HG03521 (cell line): ENCODE measurements around the gene MTA2.

ENCODE experiments used
- ATAC-seq: cut with Tn5 transposase; IDR thresholded peaks from one replicate; pipeline ENCODE4 v1.9.1; 2021; ENCODE audit warnings: mild to moderate bottlenecking, moderate library complexity; ENCODE audit not compliant: unreplicated experiment

Gene MTA2

DNA sequence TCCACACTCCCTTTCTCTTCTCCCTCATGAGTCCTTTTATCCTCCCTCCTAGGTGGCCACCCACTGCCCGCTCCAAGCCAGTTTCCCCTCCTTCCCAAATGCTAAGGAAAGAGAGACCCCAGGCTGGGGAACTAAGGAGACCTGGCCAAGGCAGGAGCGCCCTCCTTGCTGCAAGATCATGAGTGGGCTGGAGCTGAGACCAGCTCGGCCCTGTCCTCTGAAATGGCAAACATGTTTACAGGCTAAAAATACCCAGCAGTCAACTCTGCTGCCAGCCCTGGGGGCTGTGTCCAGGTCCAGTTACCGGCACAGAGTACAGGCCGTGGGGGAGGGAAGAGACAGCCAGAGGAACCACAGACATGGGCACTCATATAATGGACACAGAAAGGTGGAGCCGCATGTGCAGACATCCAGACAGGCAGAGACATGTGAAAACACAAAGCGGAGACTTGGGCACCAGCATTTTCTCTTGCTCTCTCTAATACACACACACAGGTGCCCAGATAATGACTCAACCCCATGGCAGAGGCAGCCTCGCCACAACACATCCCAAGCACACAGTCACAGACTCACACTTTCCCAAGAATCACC is 53.9 kb downstream of the MTA2 start:
- no peak for ATAC-seq

DNA sequence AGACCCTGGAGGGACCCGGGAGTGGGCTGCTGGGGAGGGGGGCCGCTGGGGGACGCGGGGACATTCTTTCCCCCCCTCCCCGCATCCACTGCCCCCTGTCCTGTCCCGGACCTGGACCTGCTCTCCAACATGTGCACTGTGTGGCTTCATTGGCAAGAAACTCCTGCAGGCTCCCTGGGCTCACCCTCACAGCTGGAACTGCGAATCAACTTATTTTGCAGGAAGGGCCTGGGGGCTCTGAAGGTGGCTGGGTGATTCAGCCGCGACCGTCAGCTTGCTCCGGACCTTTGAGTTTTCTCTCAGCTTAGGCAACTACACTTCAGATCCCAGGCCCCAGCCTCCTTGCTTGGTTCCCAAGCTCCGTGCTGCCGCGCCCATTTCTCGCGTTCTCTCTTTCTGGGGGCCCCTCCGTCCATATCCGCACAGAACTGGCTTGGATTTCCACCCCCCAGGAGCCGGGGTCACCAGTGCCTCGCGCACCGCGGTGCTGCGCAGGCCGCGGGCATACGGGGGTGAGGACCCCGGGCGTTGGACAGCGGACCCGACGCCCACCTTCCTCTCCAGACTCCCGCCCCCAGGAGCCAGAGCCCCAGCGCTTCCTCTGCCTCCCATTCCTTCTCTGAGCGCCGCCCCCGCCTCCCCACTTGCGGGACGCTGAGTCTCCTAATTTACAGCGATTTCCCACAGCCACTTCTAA is 54.6 kb downstream of the MTA2 start:
- no peak for ATAC-seq

DNA sequence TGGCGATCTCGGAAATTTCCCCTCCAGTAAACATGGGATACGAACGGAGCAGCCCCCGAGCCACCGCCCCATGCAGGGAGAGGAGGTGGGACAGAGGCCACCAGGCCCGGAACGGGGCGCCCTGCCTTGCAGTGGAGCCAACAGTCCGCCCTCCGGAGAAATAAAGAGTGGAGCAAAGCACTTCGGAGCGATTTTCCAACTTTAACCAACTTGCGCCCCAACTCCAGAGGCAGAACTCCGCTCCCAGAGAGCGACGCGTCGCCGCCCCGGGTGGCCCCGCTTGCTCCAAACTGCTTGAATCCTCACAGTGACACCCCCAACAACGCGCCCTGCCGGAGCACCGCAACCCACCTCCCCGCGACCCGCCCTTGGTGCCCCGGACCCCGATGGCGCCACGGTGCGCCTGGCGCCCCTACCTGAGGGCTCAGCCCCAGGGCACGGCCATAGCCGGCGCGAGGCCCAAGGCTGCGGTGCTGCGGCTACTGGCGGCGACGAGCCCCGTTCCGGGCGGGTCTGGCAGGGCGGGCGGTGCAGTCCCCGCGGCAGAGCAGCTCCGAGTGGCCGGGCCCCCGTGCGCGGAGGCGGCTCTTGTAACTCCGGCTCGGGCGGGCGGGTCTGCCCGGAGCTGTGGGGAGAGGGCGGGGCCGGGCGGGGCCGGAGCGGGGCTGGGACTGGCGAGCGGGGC is 55.3 kb downstream of the MTA2 start, which contains the start of gene AHNAK:
AHNAK (minus strand) TSS at position 563 of the 685 bp plus-strand sequence. CDS start 10,708 bp downstream, outside the sequence.
- no peak for ATAC-seq

DNA sequence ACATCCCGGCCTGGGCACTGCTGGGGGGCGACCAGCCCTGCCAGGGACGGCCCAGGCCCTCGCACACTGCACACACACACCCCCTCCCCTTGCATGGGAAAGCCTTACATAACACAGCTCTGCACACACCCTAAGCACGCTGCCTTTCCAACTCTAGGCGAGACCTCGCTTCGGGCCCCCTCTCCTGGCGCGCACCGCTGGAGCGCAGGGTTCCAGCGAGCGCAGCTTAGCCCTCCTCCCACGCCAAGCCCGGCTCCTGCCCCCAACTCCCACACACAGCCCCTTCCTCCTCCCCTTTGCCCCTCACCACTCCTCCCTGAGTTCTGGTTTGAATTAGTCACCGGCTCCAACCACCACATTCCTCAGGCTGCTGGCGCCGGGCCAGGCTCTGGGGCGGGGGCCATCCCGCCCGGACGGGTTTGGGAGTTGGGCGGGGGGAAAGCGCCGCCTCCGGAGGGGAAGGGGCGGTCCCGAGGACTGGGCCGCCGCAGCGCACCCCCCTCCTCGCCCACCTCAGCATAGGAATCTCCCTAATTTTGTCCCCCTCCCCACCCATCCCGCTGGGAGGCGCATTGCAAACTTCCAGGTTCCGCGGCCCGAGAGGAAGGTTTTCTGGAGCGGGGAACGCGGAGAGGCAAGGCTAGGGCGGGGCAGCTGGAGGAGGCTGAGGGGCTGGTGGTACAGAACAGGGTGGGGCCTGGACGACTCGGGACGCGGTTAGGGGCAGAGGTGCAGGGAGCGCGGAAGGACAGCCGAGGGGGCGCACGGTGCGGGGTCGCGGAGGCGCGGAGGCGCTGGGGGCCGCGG is 56.0 kb downstream of the MTA2 start:
- no peak for ATAC-seq

DNA sequence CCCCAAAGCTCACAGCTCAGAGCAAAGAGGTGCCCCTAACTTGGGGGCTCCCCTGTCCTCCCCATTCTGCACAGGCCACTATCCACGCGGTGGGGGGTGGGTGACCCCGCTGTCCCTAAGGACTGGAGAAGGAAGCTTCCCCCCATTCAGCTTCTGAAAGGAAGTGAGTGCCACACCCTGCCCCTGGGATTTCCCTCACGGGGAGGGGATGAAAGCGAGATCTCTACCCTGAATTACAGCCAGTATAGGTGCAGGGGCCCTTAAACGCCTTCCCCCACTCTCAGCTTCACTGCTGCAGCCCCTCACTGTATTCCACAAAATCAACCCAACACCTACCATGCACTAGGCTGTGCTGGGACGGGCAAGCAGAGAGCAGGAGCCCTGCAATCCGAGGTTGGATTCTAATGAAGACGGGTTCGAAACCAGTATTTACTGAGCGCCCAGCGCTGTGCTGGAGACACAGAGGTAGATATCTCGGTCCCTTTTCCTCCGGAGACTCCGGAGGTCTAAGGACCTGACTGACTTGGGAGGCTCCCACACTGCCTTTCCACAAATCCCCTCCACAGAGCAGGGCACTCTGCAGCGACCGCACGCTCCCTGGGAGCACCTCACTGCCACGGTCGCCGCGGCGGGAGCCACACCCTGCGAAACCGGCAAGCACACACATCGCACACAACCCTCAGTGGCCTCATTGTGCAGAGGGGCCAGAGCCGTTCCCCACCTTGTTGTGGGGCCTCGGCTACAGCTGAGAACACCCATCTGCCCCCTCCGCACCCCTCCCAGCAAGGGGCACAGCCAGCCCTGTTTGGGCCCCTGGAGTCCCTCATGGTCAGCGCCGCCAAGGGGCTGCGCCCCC is 56.9 kb downstream of the MTA2 start:
- no peak for ATAC-seq

DNA sequence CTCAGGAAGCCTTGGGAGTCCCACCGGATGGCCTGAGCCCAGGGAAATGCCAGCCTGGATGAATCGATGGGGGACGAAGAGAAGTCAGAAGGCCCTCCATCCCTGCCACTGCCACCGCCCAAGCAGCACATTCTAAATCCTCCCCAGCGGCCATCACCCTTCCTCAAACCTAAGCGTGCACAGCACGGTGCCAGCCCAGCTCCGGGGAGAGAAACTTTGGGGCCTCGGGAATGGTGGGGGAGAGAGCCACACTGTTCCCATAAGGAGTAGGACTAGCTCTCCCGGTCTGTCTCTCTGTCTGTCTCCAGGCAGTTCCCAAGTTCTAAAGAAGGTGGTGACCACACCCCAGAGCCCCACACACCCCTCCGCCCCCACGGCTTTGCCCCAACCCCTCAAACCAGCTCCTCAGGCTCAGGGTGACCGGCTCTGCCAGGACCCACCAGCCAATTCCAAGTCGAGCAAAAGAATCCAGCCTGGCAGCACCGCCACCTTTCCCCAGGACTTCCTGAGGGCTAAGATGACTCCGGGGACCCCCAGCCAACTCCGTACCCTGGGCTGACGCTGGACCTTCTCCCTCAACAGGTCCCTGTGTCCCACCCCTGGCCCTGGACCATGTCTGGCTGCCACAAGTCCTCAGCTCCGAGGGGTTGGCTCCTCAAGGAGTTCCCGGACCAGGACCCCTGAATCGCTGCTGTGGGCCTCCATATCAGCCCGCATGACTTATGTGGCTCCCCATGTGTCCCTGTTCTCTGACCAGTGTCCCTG is 57.8 kb downstream of the MTA2 start:
- no peak for ATAC-seq
